IgD-negative memory B cell (primary cell): ENCODE measurements around the gene TMOD1. TPM values are rescaled to one million over a fixed set of nuclear protein-coding genes. Genes with fewer than 3 reads are reported as not detected.

Experiments used
- H3K27ac Mint-ChIP-seq, 3 donors: one replicate each; pipeline ENCODE4 v1.8.0; 2020 to 2022; ENCODE audit warnings: mild to moderate bottlenecking in 3 of 3, mixed read lengths in 3 of 3, moderate library complexity in 1 of 3
- H3K27me3 Mint-ChIP-seq: one replicate; pipeline ENCODE4 v1.8.0; 2021; ENCODE audit warnings: mixed read lengths
- H3K36me3 Mint-ChIP-seq: one replicate; pipeline ENCODE4 v1.8.0; 2020; ENCODE audit warnings: mild to moderate bottlenecking, mixed read lengths
- H3K4me1 Mint-ChIP-seq, 3 donors: one replicate each; pipeline ENCODE4 v1.8.0; 2020 to 2022; ENCODE audit warnings: mixed read lengths in 3 of 3, mild to moderate bottlenecking in 1 of 3
- H3K4me3 Mint-ChIP-seq, 4 donors: one replicate each; pipeline ENCODE4 v1.8.0; 2020 to 2022; ENCODE audit warnings: mild to moderate bottlenecking in 4 of 4, mixed read lengths in 4 of 4, moderate library complexity in 3 of 4
- H3K9me3 Mint-ChIP-seq, 3 donors: one replicate each; pipeline ENCODE4 v1.8.0; 2020 to 2021; ENCODE audit warnings: mixed read lengths in 3 of 3, mild to moderate bottlenecking in 1 of 3
- polyA plus RNA-seq: library from polyadenylated mRNA; unstranded; fragments of 300-500 nt; fragmentation: Illumina TruSeq; gene quantifications from one replicate; pipeline ENCODE4 v1.2.3, GENCODE V29; 2021

The TMOD1 gene
- polyA plus RNA-seq, 1 donor from 2014 or later: 2.8 TPM

- H3K27ac Mint-ChIP-seq: no peak overlapping the region
- no peak overlapping the region for H3K4me3 Mint-ChIP-seq
- H3K27me3 Mint-ChIP-seq: peaks cover 9% of the 10 kb centered on the region
- H3K36me3 Mint-ChIP-seq: peaks cover 1% of the 10 kb centered on the region
- peaks cover 2 to 5% (median 4%) of the 10 kb centered on the region in 3 donors for H3K4me1 Mint-ChIP-seq
- peaks cover 0 to 2% (median 0%) of the 10 kb centered on the region in 3 donors for H3K9me3 Mint-ChIP-seq
Observed at GRCh38 chr9:97556721-97557605, 55.5 kb downstream of the TMOD1 start.

- Mint-ChIP-seq H3K36me3 (peaks cover 1% of the 10 kb centered on the region), H3K4me1 (peaks cover 2 to 5% (median 4%) of the 10 kb centered on the region in 3 donors), H3K27me3 (peaks cover 8% of the 10 kb centered on the region), H3K27ac (no peak overlapping the region), H3K9me3 (peaks cover 0 to 2% (median 0%) of the 10 kb centered on the region in 3 donors), H3K4me3 (no peak overlapping the region)
Observed at GRCh38 chr9:97557606-97558095, 56.2 kb downstream of the TMOD1 start.

- Mint-ChIP-seq H3K27me3 (peaks cover 4% of the 10 kb centered on the region), H3K36me3 (peaks cover 1% of the 10 kb centered on the region), H3K9me3 (peaks cover 0 to 2% (median 0%) of the 10 kb centered on the region in 3 donors), H3K4me1 (peaks cover 2 to 5% (median 4%) of the 10 kb centered on the region in 3 donors), H3K27ac (no peak overlapping the region), H3K4me3 (no peak overlapping the region)
Observed at GRCh38 chr9:97558701-97559101, 57.2 kb downstream of the TMOD1 start.

GRCh38 chr9:97559111-97559514, 57.6 kb downstream of the TMOD1 start:
- H3K27me3 Mint-ChIP-seq: peaks cover 2% of the 10 kb centered on the region
- H3K27ac Mint-ChIP-seq: no peak overlapping the region
- peaks cover 0 to 1% (median 0%) of the 10 kb centered on the region in 3 donors for H3K9me3 Mint-ChIP-seq
- no peak overlapping the region for H3K4me3 Mint-ChIP-seq
- peaks cover under 1% of the 10 kb centered on the region for H3K36me3 Mint-ChIP-seq
- peaks cover 2 to 5% (median 4%) of the 10 kb centered on the region in 3 donors for H3K4me1 Mint-ChIP-seq

- no peaks in the 10 kb centered on the region for H3K27me3 Mint-ChIP-seq
- no peak overlapping the region for H3K4me3 Mint-ChIP-seq
- no peak overlapping the region for H3K27ac Mint-ChIP-seq
Observed at GRCh38 chr9:97560154-97560553, 58.7 kb downstream of the TMOD1 start.

GRCh38 chr9:97560851-97561250, 59.4 kb downstream of the TMOD1 start:
- Mint-ChIP-seq H3K9me3 (no peaks in the 10 kb centered on the region), H3K36me3 (no peaks in the 10 kb centered on the region), H3K4me1 (peaks cover 2 to 5% (median 4%) of the 10 kb centered on the region in 3 donors), H3K27me3 (no peaks in the 10 kb centered on the region), H3K4me3 (no peak overlapping the region), H3K27ac (no peak overlapping the region)

More at GRCh38 chr9:97560154-97560553, 58.7 kb downstream of the TMOD1 start:
- H3K36me3 Mint-ChIP-seq: no peaks in the 10 kb centered on the region
- H3K4me1 Mint-ChIP-seq: peaks cover 2 to 5% (median 4%) of the 10 kb centered on the region in 3 donors
- no peaks in the 10 kb centered on the region for H3K9me3 Mint-ChIP-seq

- Mint-ChIP-seq H3K36me3 (no peaks in the 10 kb centered on the region), H3K4me1 (peaks cover 2 to 5% (median 4%) of the 10 kb centered on the region in 3 donors), H3K27me3 (no peaks in the 10 kb centered on the region), H3K4me3 (no peak overlapping the region), H3K9me3 (no peaks in the 10 kb centered on the region), H3K27ac (no peak overlapping the region)
Observed at GRCh38 chr9:97561501-97561900, 60.0 kb downstream of the TMOD1 start.

- H3K36me3 Mint-ChIP-seq: no peaks in the 10 kb centered on the region
- H3K27me3 Mint-ChIP-seq: no peaks in the 10 kb centered on the region
- no peaks in the 10 kb centered on the region for H3K9me3 Mint-ChIP-seq
- H3K4me1 Mint-ChIP-seq: peaks cover 2 to 5% (median 4%) of the 10 kb centered on the region in 3 donors
- H3K4me3 Mint-ChIP-seq: no peak overlapping the region
- H3K27ac Mint-ChIP-seq: no peak overlapping the region
Observed at GRCh38 chr9:97562542-97562941, 61.1 kb downstream of the TMOD1 start.

GRCh38 chr9:97563458-97564135, 62.1 kb downstream of the TMOD1 start:
- Mint-ChIP-seq H3K4me3 (no peak overlapping the region), H3K4me1 (peaks cover 0 to 3% (median 0%) of the 10 kb centered on the region in 3 donors), H3K27ac (no peak overlapping the region), H3K27me3 (no peaks in the 10 kb centered on the region), H3K9me3 (no peaks in the 10 kb centered on the region), H3K36me3 (no peaks in the 10 kb centered on the region)

GRCh38 chr9:97564291-97565175, 63.1 kb downstream of the TMOD1 start:
- no peaks in the 10 kb centered on the region for H3K36me3 Mint-ChIP-seq
- no peaks in the 10 kb centered on the region for H3K9me3 Mint-ChIP-seq
- H3K4me3 Mint-ChIP-seq: no peak overlapping the region
- H3K27ac Mint-ChIP-seq: no peak overlapping the region
- H3K27me3 Mint-ChIP-seq: no peaks in the 10 kb centered on the region
- no peaks in the 10 kb centered on the region for H3K4me1 Mint-ChIP-seq

- no peak overlapping the region for H3K27ac Mint-ChIP-seq
- H3K27me3 Mint-ChIP-seq: no peaks in the 10 kb centered on the region
- H3K4me3 Mint-ChIP-seq: no peak overlapping the region
- H3K4me1 Mint-ChIP-seq: no peaks in the 10 kb centered on the region
- no peaks in the 10 kb centered on the region for H3K9me3 Mint-ChIP-seq
- H3K36me3 Mint-ChIP-seq: no peaks in the 10 kb centered on the region
Observed at GRCh38 chr9:97565262-97565661, 63.8 kb downstream of the TMOD1 start.

- no peak overlapping the region for H3K27ac Mint-ChIP-seq
Observed at GRCh38 chr9:97567182-97567893, 65.9 kb downstream of the TMOD1 start.

GRCh38 chr9:97567894-97568202, 66.4 kb downstream of the TMOD1 start:
- Mint-ChIP-seq H3K27me3 (no peaks in the 10 kb centered on the region), H3K36me3 (no peaks in the 10 kb centered on the region), H3K27ac (no peak overlapping the region), H3K4me3 (no peak overlapping the region), H3K4me1 (peaks cover 0 to 2% (median 0%) of the 10 kb centered on the region in 3 donors), H3K9me3 (no peaks in the 10 kb centered on the region)

More at GRCh38 chr9:97567182-97567893, 65.9 kb downstream of the TMOD1 start:
- Mint-ChIP-seq H3K4me3 (no peak overlapping the region), H3K9me3 (no peaks in the 10 kb centered on the region), H3K27me3 (no peaks in the 10 kb centered on the region), H3K4me1 (peaks cover 0 to 2% (median 0%) of the 10 kb centered on the region in 3 donors), H3K36me3 (no peaks in the 10 kb centered on the region)
